Measurements from ENCODE around the gene MYO3B. TPM values are rescaled to one million over a fixed set of nuclear protein-coding genes. Genes with fewer than 3 reads are reported as not detected.

The MYO3B gene
- total and polyA plus RNA-seq, 7 donors, result 0.34 TPM; not detected in 6

- DNase-seq, result no peak
- Histone ChIP-seq H3K9me3 (no peaks in the 10 kb centered on the region), H3K36me3 (no peaks in the 10 kb centered on the region), H3K27ac (no peak overlapping the region), H3K4me3 (no peak overlapping the region), H3K27me3 (no peaks in the 10 kb centered on the region), H3K4me1 (no peaks in the 10 kb centered on the region)
- 71 to 73% methylated on average over 4 of the region's 4 CpGs for WGBS, 2 donors
- TF ChIP-seq POLR2A (IDR thresholded peaks at IDR 0.05) (no peak), EP300 (IDR thresholded peaks at IDR 0.05) (no peak), POLR2AphosphoS5 (IDR thresholded peaks at IDR 0.05) (no peak), CTCF (IDR thresholded peaks at IDR 0.05) (no peak)
- intact Hi-C loops (cut with DNase I), result no loop called here
Observed at GRCh38 chr2:170248574-170249393, 70.8 kb downstream of the MYO3B start.

- DNase-seq, result no peak
- H3K4me3 ChIP-seq, result no peak overlapping the region
- H3K4me1 ChIP-seq, result no peaks in the 10 kb centered on the region
- H3K9me3 ChIP-seq, result no peaks in the 10 kb centered on the region
- WGBS, 2 donors, result 67 to 71% methylated on average over 2 of the region's 2 CpGs
- H3K27me3 ChIP-seq, result no peaks in the 10 kb centered on the region
- intact Hi-C loops (cut with DNase I), result no loop called here
- H3K36me3 ChIP-seq, result no peaks in the 10 kb centered on the region
- no peak overlapping the region for H3K27ac ChIP-seq
- TF ChIP-seq POLR2AphosphoS5 (IDR thresholded peaks at IDR 0.05) (no peak), POLR2A (IDR thresholded peaks at IDR 0.05) (no peak), CTCF (IDR thresholded peaks at IDR 0.05) (no peak), EP300 (IDR thresholded peaks at IDR 0.05) (no peak)
Observed at GRCh38 chr2:170249761-170250160, 71.8 kb downstream of the MYO3B start.

DNA sequence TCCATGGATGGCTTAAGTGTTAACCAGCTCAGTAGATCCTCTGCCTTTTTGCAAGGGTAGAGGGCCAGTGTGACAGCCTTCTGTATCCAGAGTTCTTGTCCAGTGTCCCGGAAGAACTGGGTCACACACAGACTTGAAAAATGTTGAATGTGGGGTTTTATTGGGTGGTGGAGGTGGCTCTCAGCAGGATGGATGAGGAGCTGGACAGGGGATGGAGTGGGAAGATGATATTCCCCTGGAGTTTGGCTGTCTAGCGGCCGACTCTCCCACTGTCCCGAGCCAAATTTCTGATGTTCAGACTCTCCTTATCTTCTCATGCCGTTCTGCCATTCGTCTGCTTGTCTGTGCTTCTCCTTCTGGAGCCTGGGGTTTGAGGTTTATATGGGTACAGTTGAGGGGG lies 72.6 kb downstream of the MYO3B start:
- no peak overlapping the region for H3K4me3 ChIP-seq
- 94 to 96% methylated on average over 6 of the region's 6 CpGs for WGBS, 2 donors
- H3K27ac ChIP-seq, result no peak overlapping the region

DNA sequence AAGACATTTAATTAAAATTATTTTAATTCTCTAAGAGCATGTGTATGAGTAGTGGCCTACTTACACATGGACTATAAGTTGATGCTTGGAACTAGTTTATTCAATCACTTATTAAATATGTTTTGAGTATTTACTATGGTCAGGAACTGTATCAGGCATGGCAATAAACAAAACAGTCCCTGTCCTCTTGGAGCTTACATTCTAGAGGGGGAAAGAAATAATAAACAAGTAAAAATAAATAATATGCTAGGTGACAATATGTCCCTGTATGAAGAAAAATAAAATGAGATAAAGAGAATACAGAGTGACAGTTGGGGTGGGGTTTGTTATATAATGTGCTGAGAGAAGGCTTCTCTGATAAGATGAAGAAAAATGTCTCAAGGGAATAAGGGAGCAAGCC lies 74.5 kb downstream of the MYO3B start:
- Histone ChIP-seq H3K9me3 (no peaks in the 10 kb centered on the region), H3K27me3 (no peaks in the 10 kb centered on the region), H3K4me1 (no peaks in the 10 kb centered on the region), H3K36me3 (no peaks in the 10 kb centered on the region), H3K27ac (no peak overlapping the region), H3K4me3 (no peak overlapping the region)
- no peak for DNase-seq
- TF ChIP-seq EP300 (IDR thresholded peaks at IDR 0.05), result no peak
- TF ChIP-seq POLR2A (IDR thresholded peaks at IDR 0.05), result no peak
- TF ChIP-seq CTCF (IDR thresholded peaks at IDR 0.05), result no peak
- TF ChIP-seq POLR2AphosphoS5 (IDR thresholded peaks at IDR 0.05), result no peak
- intact Hi-C loops (cut with DNase I), result no loop called here

More for the DNA sequence above, 72.6 kb downstream of the MYO3B start:
- no peaks in the 10 kb centered on the region for H3K27me3 ChIP-seq
- no peaks in the 10 kb centered on the region for H3K36me3 ChIP-seq
- H3K9me3 ChIP-seq, result no peaks in the 10 kb centered on the region
- no peak for TF ChIP-seq EP300 (IDR thresholded peaks at IDR 0.05)
- TF ChIP-seq CTCF (IDR thresholded peaks at IDR 0.05), result no peak
- no peak for TF ChIP-seq POLR2AphosphoS5 (IDR thresholded peaks at IDR 0.05)
- no peak for TF ChIP-seq POLR2A (IDR thresholded peaks at IDR 0.05)
- H3K4me1 ChIP-seq, result no peaks in the 10 kb centered on the region
- no peak for DNase-seq
- intact Hi-C loops (cut with DNase I), result no loop called here

Data from sigmoid colon (tissue), 7 donors.